Measurements from ENCODE around the gene CISH. TPM values are rescaled to one million over a fixed set of nuclear protein-coding genes. Genes with fewer than 3 reads are reported as not detected.

The CISH gene, protein sequence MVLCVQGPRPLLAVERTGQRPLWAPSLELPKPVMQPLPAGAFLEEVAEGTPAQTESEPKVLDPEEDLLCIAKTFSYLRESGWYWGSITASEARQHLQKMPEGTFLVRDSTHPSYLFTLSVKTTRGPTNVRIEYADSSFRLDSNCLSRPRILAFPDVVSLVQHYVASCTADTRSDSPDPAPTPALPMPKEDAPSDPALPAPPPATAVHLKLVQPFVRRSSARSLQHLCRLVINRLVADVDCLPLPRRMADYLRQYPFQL
- 15.0 TPM for total RNA-seq

DNA sequence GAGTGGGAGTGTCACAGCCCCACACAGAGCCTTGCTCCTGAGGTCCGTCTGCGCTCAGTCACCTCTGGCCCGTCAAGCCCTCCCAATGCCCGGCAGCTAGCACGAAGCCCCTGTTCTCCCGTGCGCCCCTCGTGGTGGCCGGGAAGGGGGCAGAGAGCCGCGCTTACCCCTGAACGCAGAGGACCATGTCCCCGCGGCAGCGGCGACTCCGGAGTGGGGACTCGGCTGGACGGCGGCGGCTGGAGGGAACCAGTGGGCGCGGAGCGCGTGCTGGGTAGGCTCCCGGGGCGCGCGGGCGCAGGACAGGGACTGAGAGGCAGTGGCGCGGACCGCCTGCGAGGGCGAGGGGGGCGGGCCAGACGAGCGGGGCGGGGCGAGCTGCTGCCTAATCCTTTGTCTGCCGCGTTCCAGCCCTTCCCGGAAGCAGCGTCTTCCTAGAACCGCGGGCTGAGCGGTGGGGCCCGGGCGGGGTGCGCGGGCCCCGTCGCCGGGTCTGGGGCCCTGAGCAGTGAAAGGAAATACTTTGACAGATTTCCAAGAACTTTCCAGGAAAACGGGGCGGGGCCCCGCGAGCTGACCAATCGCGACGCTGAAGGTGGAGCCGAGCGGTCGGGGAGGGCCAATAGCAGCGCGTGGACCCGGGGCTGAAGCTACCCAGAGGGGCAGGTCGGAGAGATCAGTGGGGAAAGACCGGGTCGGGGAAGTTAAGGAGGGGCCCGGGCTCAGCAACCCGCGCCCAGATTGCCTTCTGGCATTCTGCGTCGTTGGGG is at the start of gene CISH:
CISH (minus strand) TSS at position 311 of the 770 bp plus-strand sequence; CDS start at position 187, 124 bp downstream.
- peak; percentile 96 for DNase-seq (ENCODE audit: low spot score)

DNA sequence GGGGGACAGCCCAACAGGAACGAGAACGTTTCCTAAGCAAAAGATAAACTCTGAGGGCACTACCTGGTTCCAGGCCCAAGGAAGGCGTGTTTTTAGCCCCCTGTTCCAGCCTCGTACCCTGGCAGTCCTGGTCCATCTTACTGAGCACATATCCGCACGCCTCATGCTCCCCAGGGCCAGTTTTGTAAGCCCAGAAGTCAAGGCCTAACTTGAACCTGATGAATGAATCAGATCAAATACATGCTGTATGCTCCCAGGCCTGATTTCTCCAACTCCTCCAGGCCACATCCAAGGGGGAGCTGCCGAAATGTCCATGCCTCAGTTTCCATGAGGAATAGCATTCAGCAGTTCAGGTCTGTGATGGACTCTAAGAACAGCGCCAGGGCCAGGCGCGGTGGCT is 48.8 kb upstream of the CISH start:
- DNase-seq (ENCODE audit: low spot score), result no peak

DNA sequence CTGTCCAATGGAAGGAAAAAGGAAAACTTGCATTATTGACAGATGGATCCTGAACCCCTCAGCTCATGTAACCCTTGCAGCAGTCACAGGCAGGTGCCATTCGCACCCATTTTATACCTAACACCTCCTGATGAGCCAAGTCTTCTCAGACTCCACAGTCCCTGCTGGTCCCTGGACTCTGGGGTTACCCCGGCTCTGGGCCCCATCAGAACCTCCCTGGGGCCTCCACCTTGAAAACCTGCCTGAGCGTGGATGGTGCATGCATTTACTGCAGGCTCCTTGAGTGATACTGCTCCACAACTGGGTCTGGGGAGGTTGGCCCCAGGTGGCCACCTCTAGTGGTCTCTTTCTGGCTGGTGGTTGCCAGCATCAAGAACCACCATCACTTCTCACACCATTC is 47.3 kb upstream of the CISH start:
- DNase-seq (ENCODE audit: low spot score), result no peak

DNA sequence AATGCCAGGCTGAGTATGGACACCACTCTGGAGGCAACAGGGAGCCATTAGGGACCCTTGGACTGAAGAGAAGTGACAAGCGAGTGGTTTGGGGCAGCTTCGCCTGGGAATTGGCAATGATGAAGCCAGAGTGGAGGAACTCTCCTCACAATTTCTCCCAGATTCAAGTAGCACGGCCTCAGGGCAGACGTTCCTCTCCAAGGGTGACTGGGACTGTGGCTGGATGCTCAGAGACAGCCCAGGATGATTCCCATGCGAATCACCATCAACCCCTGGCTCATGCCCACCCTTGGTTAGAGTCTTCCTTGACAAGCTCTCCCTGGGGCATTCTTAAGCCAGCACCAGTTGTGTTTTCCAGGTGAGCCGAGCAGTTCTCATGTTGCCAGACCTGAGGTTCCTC is 46.8 kb upstream of the CISH start:
- DNase-seq (ENCODE audit: low spot score), result no peak

DNA sequence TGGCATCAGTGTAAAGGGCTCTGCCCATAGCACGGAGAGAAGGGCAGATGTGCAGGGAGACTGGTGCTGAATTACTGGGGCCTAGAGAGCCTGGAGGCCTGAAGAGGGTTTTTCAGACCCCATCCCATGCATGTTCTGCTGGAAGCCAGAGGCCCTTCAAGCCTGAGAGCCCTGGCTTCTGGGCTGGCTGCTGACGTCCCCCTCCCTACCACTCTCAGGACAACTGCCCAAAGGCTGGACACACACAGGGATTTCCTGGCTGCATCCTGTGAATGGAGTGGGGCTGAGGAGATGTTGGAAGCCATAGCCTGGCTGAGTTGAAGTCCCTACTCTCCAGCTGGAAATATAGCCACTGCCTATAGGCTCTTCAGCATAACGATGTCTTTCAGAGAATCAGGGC is 46.2 kb upstream of the CISH start:
- no peak for DNase-seq (ENCODE audit: low spot score)

DNA sequence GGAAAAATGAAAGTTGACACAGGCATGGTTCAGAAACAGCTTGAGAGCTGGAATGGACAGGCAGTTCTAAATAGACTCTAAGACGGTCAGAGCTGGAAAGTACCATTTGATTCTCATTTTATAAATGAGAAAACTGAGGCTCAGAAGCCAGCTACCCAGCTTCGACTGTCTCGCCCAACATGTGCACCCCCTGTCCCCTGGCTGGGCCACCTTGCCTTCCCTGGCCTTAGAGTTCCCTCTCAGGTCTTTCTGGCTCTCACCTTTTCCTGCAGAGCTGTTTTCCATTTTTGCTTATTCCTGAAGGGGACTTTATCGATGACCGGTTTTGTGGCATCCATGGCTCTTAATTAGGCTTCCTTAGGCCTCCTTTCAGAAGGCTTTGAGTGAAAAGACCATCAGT is 45.8 kb upstream of the CISH start:
- no peak for DNase-seq (ENCODE audit: low spot score)

DNA sequence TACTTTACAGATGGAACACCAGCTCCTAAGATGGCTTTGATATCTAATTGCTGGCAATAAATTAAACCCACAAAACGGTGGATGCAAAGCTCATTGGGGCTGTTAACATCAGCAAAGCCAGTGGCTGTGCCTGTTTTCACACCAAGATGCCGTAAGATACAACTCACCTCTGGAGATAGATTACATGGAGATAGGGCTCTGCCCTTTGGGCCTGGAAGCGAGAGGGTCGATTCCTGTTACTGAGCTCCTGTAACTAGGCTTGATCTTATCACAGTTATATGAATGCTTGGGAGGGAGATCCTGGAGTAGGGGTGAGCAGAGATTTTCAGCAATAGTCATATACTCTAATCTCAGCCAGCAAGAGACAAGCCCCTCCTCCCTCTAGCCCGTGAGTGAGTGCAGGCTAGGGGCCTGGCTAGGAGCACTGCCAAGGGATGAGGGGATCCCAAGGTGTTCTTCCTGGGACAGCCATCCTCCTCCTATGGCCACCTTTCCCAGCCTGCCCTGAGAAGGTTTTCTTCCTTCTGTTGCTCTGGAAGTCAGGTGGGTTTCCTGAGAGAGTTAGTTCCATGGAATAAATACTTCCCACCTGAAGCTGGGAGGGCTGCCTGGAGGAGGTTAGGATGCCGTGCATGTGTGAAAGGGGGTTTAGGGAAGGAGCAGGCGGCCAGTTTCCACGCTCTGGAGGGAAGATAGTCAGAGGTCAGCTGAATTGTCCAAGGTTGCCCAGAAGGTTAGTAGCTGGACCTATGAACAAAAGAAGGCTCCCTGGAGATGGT is 45.0 kb upstream of the CISH start:
- DNase-seq (ENCODE audit: low spot score), result no peak

DNA sequence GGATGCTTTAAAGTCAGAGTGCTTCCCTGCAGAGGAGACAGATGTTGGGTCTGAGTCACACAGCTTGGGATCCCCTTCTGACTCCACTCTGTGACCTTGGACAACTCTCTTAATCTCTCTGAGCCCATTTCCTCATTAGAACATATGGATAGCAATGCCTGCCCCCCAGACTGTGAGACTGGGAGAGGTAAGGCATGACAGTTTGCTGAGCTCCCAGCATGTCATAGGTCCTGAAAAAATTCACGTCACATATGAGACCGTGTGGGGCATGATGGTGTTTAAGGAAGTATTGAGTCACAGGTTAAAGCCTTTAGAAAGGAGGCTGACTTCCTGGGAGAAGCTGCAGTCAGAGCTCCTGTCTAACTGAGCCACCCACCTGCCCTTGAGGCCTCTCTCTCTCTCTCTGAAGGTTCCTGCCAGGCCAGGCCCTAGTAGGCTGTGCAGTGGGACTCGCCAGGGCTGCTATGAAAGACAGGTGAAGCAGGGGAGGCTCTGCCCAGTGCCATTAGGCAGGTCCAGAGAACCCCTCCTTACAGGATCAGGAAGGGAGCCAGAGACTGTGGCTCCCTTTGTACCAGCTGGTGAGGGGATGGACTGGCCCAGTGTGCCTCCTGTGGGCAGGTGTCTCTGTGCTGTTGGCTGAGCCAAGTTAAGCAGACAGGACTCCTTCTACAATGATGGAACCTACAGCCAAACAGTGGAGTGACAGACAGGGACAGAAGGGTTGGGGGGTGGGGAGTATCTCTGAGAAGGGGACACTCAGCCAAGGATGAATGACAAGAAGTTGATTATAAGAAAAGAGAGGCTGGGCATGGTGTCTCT is 43.6 kb upstream of the CISH start:
- DNase-seq (ENCODE audit: low spot score), result no peak

DNA sequence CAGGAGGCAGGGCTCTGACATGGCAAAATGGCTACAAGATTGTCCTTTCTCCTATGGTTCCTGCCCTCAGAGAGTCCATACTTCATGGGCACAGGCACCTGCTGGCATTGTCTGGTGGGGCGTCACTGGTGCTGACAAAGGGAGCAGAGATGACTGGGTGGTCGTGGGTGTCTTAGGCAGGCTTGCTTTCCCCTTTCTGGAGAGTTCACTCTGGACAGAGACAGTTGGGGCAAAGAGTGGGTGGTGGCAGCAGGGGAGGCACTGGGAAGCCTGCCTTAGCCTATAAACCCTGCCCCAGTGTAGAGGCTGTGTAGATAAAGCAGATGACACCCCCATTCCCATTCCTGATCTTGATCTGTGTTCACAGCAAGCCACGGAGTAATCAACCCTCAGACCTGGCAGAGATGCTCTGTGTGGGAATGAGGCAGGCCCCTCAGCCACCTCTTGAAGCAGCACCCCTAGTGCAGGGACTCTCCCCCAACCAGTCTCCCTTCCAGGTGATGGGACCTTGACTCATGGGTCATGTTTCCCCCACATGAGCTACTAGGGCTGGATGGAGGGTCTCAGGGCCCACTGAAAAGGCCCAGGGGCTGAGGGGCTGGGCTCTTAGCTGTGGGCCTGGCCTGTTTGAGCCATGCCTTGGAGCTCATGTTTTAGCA is 42.5 kb upstream of the CISH start:
- DNase-seq (ENCODE audit: low spot score), result no peak

DNA sequence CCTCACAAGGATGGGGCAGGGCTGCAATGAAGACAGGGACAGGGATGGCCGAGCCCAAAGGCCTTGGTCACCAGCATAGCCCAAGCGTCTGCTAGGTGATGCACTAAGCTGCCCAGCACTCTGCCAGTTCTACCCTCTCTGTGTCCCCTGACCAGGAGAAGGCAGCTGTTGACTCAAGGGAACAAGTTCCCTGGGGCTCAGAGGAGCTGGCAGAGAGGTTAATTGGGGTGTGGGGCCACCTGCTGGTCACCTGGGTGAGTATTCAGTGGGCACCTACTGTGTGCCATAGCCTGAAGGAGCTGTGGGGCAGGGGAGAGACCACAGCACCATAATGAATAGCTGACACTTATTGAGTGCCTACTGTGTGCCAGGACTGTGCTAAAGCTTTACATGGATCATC is 41.1 kb upstream of the CISH start:
- DNase-seq (ENCODE audit: low spot score), result no peak

DNA sequence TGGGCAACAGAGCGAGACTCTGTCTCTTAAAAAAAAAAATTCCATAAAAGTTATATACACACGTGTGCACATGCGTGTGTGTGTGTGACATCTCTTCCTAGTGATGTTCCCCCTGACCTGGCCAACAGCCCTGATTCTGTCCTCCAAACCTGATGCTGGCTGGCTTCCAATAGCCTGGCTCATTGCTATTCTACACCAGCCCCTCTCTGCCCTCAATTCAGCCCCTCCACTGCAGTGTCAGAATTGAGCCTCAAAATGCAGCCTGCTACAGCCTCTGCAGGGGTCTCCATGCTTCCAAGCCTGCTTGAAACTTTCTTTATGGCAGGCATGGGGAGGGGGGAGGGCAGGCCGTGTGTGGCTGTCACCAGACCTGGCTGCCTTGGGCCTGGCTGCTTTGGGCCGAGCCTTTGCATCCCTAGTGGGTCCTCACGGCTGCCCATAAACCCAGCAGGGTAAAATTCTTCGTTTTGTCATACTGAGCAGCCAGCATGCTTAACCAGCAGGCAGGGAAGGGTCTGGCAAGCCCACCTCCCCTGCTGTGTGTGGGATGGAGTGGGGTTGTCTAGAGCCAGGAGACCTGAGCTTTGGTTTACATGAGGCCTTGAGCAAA is 40.5 kb upstream of the CISH start:
- DNase-seq (ENCODE audit: low spot score), result no peak

DNA sequence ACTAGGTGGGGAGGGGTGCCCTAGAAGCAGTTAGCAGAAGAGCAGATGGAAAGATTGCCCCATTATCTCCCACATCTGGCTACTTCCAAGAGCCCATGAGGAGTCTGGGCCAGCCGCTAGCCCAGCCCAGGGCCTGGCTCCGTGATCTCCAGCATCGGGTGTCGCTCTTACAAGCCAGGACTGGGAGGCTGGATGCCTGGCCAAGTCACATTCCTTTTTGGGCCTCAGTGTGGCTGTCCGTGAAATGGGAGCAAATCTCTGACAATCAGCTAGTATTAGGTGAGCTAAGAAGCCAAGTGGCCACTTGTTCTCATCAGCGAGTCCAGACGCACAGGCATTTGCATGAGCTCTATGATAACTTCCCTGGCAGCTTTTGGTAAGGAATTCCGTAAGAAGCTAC is 39.9 kb upstream of the CISH start:
- DNase-seq (ENCODE audit: low spot score), result no peak

DNA sequence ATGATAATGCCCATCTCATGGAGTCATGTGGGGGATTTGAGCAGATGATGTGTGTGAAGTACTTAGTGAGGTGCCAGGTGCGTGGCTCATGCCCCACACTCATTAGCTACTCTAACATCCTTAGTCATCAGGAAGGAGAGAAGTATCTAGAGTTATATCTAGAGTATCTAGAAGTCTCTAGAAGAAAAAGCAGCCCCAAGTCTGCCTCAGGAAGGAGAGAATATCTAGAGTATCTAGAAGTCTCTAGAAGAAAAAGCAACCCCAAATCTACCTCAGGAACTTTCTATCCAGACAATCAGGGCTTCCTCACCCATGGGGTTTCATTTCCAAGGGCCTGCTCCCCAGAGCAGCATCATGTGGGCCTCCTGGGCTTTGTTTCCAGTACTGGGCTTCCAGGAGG is 38.4 kb upstream of the CISH start:
- no peak for DNase-seq (ENCODE audit: low spot score)

DNA sequence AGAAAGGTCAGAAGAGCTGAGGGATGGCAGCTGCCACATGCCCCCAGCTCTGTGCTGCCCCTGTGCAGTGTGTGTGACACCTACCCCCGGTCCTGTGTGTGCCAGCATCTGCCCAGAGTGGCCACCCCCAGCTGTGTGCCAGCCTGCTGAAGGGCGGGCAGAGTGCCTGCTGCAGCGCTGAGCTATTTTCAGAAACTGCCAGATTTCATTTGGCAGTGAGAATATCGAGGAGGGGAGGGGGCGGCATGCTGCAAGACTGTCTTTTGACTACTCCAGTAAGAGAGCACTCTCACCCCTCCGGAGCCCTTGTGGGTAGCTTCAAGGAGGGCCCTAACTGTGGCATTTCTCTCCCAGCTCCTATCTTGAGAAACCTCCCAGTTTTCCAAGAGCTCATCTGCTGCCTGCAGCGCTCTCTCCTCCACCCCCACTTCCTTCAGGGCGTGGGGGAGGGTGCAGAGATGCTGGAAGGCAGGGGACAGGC is 37.9 kb upstream of the CISH start:
- DNase-seq (ENCODE audit: low spot score), result no peak

DNA sequence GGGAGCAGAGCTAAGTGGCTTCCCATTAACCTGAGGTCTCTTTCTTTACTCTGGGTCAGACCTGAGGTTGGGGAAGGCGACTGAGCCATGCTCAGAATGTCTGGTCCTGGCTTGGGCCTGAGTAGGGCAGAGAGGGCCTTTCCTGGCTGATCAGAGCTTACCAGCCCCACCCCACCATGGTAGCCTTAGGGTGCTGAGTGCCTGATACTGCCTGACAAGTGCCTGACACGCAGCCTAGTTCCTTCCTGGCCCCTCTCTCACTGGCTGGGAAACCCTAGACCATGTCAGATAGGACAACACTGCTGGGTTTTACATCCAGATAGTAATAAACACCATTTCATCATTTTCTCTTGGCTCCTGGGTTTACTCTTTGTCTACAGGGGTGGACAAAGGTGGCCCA is 37.4 kb upstream of the CISH start:
- DNase-seq (ENCODE audit: low spot score), result no peak

DNA sequence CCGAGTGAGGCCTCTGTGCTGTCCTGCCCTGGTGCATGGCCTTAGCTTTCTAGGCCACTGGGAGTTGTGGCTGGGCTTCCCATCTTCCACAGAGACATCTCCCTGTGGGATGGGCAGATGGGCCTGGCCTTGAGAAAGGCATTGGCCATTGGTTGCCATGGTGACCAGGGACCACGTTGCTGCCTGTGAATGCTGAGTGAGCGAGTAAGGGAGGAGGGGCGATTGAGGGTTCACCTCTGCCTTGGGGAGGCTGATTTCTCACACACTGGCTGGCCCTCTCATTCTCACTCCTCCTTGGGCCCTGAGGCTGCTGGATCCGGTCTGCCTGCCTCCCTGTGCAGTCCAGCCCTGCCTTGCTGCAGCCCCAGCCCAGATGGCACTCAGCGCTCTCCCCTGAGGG is 36.7 kb upstream of the CISH start:
- DNase-seq (ENCODE audit: low spot score), result no peak

DNA sequence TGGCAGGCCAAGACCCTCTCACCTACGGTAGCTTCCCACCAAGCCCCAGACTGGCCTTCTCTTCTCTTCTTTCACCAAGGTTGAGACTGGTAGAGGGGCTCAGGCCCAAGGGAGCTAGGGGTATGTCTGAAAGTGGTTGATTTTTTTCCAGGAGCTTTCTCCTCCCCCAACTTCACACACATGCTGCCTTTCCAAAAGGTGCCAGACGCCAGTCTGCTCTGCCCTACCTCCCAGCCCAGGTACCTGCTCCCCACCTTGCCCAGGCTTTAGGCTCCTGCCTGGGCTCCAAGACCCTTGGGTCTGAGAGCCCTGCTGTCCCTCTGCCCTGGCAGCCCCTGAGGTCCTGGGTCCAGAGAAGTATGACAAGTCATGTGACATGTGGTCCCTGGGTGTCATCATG is 33.8 kb upstream of the CISH start:
- DNase-seq (ENCODE audit: low spot score), result no peak

DNA sequence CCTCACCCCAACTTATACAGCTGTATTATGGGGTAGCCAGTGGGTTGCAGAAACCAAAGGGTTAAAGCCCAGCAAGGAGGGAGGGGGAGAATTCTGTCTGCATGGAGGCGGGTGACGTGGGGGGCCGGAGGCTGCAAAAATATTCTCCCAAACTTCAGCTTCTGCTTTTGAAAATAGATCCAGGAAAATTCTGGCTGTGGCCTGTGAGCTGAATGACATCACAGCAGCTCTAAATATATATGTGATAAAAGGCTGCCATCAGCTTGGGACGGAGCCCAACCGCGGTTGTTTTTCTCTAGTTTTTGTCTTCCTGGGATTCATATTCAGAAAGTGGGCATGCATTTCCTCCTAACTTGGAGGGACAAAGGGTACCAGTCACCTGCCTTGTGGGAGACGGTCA is 33.0 kb upstream of the CISH start:
- DNase-seq (ENCODE audit: low spot score), result no peak

DNA sequence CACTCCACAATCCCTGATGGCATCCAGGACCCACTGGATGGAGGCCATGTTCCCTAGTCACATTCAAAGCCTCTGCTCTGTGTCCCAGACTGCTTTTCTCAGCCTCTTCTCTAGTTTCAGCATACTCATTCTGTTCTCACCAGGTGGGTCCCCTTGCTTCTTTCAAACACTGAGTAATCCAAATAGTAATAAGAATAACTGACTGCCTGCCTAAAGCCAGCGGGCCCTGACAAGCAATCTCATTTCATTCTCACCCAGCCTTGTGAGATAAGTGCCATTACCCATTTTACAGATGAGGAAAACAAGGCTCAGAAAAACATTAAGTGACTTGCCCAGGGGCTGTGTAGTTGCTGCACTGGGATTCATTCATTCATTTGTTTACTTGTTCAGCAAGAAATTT is 30.8 kb upstream of the CISH start:
- DNase-seq (ENCODE audit: low spot score), result no peak

DNA sequence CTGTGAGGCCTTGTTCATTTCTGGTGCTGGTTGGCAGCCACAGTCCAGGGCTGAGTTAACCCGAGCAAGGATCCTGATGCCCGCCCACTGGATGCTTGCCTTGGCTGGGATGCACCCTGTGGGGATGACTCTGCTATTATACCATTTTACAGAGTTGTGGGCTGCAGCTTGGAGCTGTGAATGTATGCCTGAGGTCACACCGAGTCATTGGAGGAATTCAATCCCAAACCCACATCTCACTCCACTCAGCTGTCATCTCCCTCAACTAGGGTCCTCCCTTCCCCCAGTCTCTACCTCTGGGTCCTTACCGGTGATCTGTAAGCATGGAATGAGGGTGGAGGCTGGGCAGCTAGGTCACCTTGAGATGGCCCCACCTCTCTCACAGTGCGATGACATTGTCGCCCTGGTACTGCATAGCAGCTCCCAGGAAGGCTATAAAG is 27.5 kb upstream of the CISH start:
- no peak for DNase-seq (ENCODE audit: low spot score)

DNA sequence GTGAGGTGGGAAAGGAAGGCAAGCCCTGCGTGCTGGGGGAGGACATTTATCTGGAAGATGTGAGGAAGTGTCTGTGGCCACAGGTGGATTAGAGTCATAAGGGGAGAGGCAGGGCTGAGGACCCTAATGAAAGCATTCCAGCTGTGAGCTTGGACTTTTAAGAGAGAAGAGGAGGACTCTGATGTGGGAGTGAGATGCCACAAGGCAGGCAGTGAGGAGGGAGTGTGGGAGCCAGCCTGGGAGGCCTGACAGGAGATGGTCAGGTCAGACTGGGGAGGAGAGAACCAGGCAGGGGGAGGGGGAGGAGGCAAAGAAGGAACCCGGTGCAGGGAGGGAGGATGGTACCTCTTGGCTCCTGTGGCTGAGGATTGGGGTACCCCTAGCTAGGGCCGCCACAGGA is 26.4 kb upstream of the CISH start:
- no peak for DNase-seq (ENCODE audit: low spot score)
